HepG2 (cell line): ENCODE results near the gene F12. TPM values are rescaled to one million over a fixed set of nuclear protein-coding genes. Genes with fewer than 3 reads are reported as not detected.

ENCODE experiments used
- ELF1 ChIP-seq: sonication (generic); formaldehyde crosslinking; IDR thresholded peaks from 2 replicates; pipeline ENCODE4 v1.4.0; 2020; ENCODE audit warnings: missing genetic modification reagents
- FOSL2 ChIP-seq: sonication (generic); formaldehyde crosslinking; IDR thresholded peaks from 2 replicates; pipeline ENCODE4 v1.4.0; 2020; ENCODE audit warnings: missing genetic modification reagents
- KAT7 ChIP-seq: IDR thresholded peaks from 2 replicates; pipeline ENCODE4 v1.6.1; 2018; ENCODE audit warnings: borderline replicate concordance, missing compliant biosample characterization
- MLLT10 ChIP-seq: sonication (generic); formaldehyde crosslinking; IDR thresholded peaks from 2 replicates; pipeline ENCODE4 v1.4.0; 2020; ENCODE audit warnings: missing genetic modification reagents
- TRIM24 ChIP-seq: sonication (generic); formaldehyde crosslinking; IDR thresholded peaks from 2 replicates; pipeline ENCODE4 v1.8.0; 2022; ENCODE audit warnings: mild to moderate bottlenecking, missing genetic modification reagents
- YY1 ChIP-seq: IDR thresholded peaks from 2 replicates; pipeline ENCODE4 v1.6.1; 2011; ENCODE audit warnings: low read length, low read depth, moderate library complexity, mild to moderate bottlenecking; ENCODE audit not compliant: insufficient read depth, insufficient replicate concordance
- ZFP36 ChIP-seq: fragments of 150-350 bp; IDR thresholded peaks from 2 replicates; pipeline ENCODE4 v1.6.1; 2018; ENCODE audit warnings: borderline replicate concordance, low read length, low read depth; ENCODE audit not compliant: partially characterized antibody
- ZNF292 ChIP-seq: sonication (generic); formaldehyde crosslinking; IDR thresholded peaks from 2 replicates; pipeline ENCODE4 v1.8.1; 2022; ENCODE audit warnings: mild to moderate bottlenecking, low read depth, missing genetic modification reagents, borderline replicate concordance
- ZNF703 ChIP-seq: sonication (generic); formaldehyde crosslinking; IDR thresholded peaks from 2 replicates; pipeline ENCODE4 v1.5.1; 2020; ENCODE audit warnings: missing genetic modification reagents, mild to moderate bottlenecking, moderate library complexity, borderline replicate concordance
- polyA plus RNA-seq, 8 experiments: library from polyadenylated mRNA; depleted of rRNA in 3 of 8; stranded (reverse) in 7 of 8; unstranded in 1 of 8; fragments of >200 nt; fragmentation: Illumina TruSeq in 4 of 8; extraction: Trizol in 4 of 8; gene quantifications; 2 replicates each; pipeline versions ENCODE4 v1.2.1 to v1.2.3, GENCODE V29; 2011 to 2016; ENCODE audit warnings: low read depth in 4 of 8, missing spikeins in 1 of 8, mixed read lengths in 1 of 8; ENCODE audit not compliant: insufficient read depth in 1 of 8
- total RNA-seq, 5 experiments: library from RNA; depleted of rRNA; stranded (reverse); fragments of >200 nt; fragmentation: Illumina TruSeq; extraction: Trizol; gene quantifications; 2 replicates each; pipeline ENCODE4 v1.2.3, GENCODE V29; 2016; ENCODE audit warnings: low read depth in 1 of 5
- TF ChIP-seq, protein P1 (sequence below), 2 experiments: sonication (generic) in 1 of 2; formaldehyde crosslinking in 1 of 2; IDR thresholded peaks; 2 replicates each; pipeline versions ENCODE4 v1.5.1 to v1.6.1; 2011 to 2020; ENCODE audit warnings: borderline replicate concordance in 1 of 2, low read depth in 1 of 2, low read length in 1 of 2, mild to moderate bottlenecking in 1 of 2, missing genetic modification reagents in 1 of 2, moderate library complexity in 1 of 2
- TF ChIP-seq, protein P2 (sequence below), 2 experiments: sonication (generic) in 1 of 2; formaldehyde crosslinking in 1 of 2; IDR thresholded peaks; 2 replicates each; pipeline versions ENCODE4 v1.6.1 to v1.9.0; 2014 to 2022; ENCODE audit warnings: antibody characterized with exemption in 1 of 2, borderline replicate concordance in 1 of 2, inconsistent platforms in 1 of 2, low read depth in 1 of 2, missing genetic modification reagents in 1 of 2
- TF ChIP-seq, protein P3 (sequence below): sonication (generic); formaldehyde crosslinking; IDR thresholded peaks from 2 replicates; pipeline ENCODE4 v1.5.0; 2020; ENCODE audit warnings: mild to moderate bottlenecking, missing genetic modification reagents
- TF ChIP-seq, protein P4 (sequence below): sonication (generic); formaldehyde crosslinking; IDR thresholded peaks from 2 replicates; pipeline ENCODE4 v1.4.0; 2020; ENCODE audit warnings: missing genetic modification reagents

The F12 gene
- total and polyA plus RNA-seq, 2 of the 13 experiments (the other 11 are each of a cell fraction or from before 2014, with no cell fraction given) = 2.5 to 3.0 TPM

DNA sequence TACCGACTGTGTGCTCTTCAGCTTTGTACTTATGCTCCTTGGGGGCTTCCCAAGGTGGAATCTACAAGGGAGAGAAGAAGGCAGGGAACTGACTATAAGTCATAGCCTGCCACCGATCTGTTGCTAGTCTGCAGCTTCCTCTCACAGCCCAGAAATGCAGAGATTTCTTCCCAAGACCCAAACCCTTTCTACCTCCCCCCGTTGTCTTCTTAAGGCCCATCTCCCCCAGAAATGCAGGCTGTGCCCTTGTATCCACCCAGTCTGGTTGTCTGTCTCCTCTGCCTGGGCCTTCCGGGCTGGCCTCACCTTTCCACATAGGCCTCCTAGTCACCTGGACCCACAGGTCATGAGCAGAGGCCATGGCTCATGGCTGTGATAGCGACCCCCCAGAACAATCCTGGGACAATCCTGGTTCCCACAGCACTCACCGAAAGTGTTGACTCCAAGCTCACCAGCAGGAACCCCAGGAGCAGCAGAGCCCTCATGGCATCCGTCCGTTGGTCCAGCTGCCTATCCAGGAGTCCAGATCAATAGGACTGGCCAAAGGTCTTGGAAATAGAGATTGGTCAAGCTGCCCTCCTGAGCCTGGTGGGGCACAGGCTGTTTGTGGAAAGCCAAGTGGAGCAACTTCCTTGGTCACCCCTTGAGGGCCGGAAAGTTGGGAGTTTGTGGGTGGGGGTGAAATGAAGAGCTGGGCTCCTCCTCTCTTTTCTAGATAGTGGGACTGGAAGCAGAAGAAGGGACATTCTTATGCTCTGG, at the start of gene F12 (continued):
- TF ChIP-seq ZNF703 (CRISPR knock-in tag) (no peak), MLLT10 (no peak), FOSL2 (CRISPR knock-in tag) (no peak), ELF1 (CRISPR knock-in tag) (0 out of 2 replicates have a peak, but pooled peaks have one; percentile 31), ZNF292 (peak; percentile 86; the same call in 1 of the 2 replicates), ZFP36 (no peak), TRIM24 (CRISPR knock-in tag) (no peak), YY1 (no peak), KAT7 (CRISPR knock-in tag) (no peak)
- TF ChIP-seq, protein P1, sequence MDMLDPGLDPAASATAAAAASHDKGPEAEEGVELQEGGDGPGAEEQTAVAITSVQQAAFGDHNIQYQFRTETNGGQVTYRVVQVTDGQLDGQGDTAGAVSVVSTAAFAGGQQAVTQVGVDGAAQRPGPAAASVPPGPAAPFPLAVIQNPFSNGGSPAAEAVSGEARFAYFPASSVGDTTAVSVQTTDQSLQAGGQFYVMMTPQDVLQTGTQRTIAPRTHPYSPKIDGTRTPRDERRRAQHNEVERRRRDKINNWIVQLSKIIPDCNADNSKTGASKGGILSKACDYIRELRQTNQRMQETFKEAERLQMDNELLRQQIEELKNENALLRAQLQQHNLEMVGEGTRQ (IDR thresholded peaks at IDR 0.05; ENCODE audit: low read depth, low read length) = no peak
- TF ChIP-seq, protein P1 (CRISPR knock-in tag; IDR thresholded peaks at IDR 0.05; ENCODE audit: borderline replicate concordance) = no peak
- TF ChIP-seq, protein P2, sequence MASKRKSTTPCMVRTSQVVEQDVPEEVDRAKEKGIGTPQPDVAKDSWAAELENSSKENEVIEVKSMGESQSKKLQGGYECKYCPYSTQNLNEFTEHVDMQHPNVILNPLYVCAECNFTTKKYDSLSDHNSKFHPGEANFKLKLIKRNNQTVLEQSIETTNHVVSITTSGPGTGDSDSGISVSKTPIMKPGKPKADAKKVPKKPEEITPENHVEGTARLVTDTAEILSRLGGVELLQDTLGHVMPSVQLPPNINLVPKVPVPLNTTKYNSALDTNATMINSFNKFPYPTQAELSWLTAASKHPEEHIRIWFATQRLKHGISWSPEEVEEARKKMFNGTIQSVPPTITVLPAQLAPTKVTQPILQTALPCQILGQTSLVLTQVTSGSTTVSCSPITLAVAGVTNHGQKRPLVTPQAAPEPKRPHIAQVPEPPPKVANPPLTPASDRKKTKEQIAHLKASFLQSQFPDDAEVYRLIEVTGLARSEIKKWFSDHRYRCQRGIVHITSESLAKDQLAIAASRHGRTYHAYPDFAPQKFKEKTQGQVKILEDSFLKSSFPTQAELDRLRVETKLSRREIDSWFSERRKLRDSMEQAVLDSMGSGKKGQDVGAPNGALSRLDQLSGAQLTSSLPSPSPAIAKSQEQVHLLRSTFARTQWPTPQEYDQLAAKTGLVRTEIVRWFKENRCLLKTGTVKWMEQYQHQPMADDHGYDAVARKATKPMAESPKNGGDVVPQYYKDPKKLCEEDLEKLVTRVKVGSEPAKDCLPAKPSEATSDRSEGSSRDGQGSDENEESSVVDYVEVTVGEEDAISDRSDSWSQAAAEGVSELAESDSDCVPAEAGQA (IDR thresholded peaks at IDR 0.05; ENCODE audit: low read depth) = no peak
- TF ChIP-seq, protein P2 (CRISPR knock-in tag; IDR thresholded peaks at IDR 0.05; ENCODE audit: borderline replicate concordance) = no peak
- TF ChIP-seq, protein P3, sequence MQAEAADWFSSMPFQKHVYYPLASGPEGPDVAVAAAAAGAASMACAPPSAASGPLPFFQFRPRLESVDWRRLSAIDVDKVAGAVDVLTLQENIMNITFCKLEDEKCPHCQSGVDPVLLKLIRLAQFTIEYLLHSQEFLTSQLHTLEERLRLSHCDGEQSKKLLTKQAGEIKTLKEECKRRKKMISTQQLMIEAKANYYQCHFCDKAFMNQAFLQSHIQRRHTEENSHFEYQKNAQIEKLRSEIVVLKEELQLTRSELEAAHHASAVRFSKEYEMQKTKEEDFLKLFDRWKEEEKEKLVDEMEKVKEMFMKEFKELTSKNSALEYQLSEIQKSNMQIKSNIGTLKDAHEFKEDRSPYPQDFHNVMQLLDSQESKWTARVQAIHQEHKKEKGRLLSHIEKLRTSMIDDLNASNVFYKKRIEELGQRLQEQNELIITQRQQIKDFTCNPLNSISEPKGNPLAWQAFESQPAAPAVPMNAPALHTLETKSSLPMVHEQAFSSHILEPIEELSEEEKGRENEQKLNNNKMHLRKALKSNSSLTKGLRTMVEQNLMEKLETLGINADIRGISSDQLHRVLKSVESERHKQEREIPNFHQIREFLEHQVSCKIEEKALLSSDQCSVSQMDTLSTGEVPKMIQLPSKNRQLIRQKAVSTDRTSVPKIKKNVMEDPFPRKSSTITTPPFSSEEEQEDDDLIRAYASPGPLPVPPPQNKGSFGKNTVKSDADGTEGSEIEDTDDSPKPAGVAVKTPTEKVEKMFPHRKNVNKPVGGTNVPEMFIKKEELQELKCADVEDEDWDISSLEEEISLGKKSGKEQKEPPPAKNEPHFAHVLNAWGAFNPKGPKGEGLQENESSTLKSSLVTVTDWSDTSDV (CRISPR knock-in tag) = 0 out of 2 replicates have a peak, but pooled peaks have one; percentile 39
- TF ChIP-seq, protein P4, sequence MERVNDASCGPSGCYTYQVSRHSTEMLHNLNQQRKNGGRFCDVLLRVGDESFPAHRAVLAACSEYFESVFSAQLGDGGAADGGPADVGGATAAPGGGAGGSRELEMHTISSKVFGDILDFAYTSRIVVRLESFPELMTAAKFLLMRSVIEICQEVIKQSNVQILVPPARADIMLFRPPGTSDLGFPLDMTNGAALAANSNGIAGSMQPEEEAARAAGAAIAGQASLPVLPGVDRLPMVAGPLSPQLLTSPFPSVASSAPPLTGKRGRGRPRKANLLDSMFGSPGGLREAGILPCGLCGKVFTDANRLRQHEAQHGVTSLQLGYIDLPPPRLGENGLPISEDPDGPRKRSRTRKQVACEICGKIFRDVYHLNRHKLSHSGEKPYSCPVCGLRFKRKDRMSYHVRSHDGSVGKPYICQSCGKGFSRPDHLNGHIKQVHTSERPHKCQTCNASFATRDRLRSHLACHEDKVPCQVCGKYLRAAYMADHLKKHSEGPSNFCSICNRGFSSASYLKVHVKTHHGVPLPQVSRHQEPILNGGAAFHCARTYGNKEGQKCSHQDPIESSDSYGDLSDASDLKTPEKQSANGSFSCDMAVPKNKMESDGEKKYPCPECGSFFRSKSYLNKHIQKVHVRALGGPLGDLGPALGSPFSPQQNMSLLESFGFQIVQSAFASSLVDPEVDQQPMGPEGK = 0 out of 2 replicates have a peak, but pooled peaks have one; percentile 11
